GM13976 (cell line): Measurements from ENCODE around the gene IL11RA.

Experiments
- DNase-seq: peaks from one replicate; pipeline ENCODE4 v3.0.0; 2012; ENCODE audit warnings: low spot score
- CTCF ChIP-seq: IDR thresholded peaks from 2 replicates; pipeline ENCODE4 v1.5.1; 2012; ENCODE audit warnings: borderline replicate concordance, mild to moderate bottlenecking; ENCODE audit not compliant: insufficient read depth; ENCODE audit errors: extremely low read depth, missing control alignments, control extremely low read depth
- in situ Hi-C: fragments of 300-500 bp; cut with MboI; formaldehyde crosslinking; loops from one replicate; pipeline ENCODE4 v1.12.0; 2022; ENCODE audit warnings: low sequenced_read_pairs, mixed read lengths, inconsistent platforms; ENCODE audit not compliant: unreplicated experiment

The IL11RA gene

GRCh38 chr9:34647084-34647403 lies 4.9 kb upstream of the IL11RA start:
- no peak for TF ChIP-seq CTCF
- in situ Hi-C loops: no loop called here
- no peak for DNase-seq

- TF ChIP-seq CTCF: no peak
- in situ Hi-C loops: no loop called here
- no peak for DNase-seq
These were observed 4.3 kb upstream of the IL11RA start for GRCh38 chr9:34647651-34648050.

GRCh38 chr9:34648673-34649072 lies 3.3 kb upstream of the IL11RA start:
- no peak for TF ChIP-seq CTCF
- DNase-seq: no peak
- in situ Hi-C loops: no loop called here

- in situ Hi-C loops: no loop called here
- TF ChIP-seq CTCF: no peak
- DNase-seq: no peak
These were observed 1.2 kb upstream of the IL11RA start for GRCh38 chr9:34650816-34651215.

GRCh38 chr9:34651321-34651720 lies 664 bp upstream of the IL11RA start:
- DNase-seq: no peak
- in situ Hi-C loops: no loop called here
- TF ChIP-seq CTCF: no peak

GRCh38 chr9:34652602-34653000 lies 616 bp downstream of the IL11RA start:
- DNase-seq: no peak
- in situ Hi-C loops: no loop called here
- no peak for TF ChIP-seq CTCF

GRCh38 chr9:34653151-34654072 lies 1.4 kb downstream of the IL11RA start:
- in situ Hi-C loops: no loop called here
- no peak for TF ChIP-seq CTCF
- no peak for DNase-seq
